Stimulated activated CD8-positive, alpha-beta memory T cell treated with anti-CD3 and anti-CD28 coated beads, Interleukin-4, amount 100 ng/mL, for 4 hours (primary cell): ENCODE measurements around the gene KRTAP22-1.

Source experiments
- DNase-seq, 2 donors: peaks; one replicate each; pipeline ENCODE4 v3.0.0-alpha.2; 2020; ENCODE audit warnings: low read depth in 2 of 2, low spot score in 1 of 2

Gene KRTAP22-1

GRCh38 chr21:30600787-30601186 lies at the start of gene KRTAP22-1:
KRTAP22-1 (plus strand) TSS chr21:30601087.
- no peak for DNase-seq

GRCh38 chr21:30552782-30553181 lies 48.1 kb upstream of the KRTAP22-1 start:
- DNase-seq = no peak

- no peak for DNase-seq
These were observed 45.8 kb upstream of the KRTAP22-1 start for GRCh38 chr21:30555095-30555494.

- DNase-seq = no peak
These were observed 39.5 kb upstream of the KRTAP22-1 start, which contains the start of gene KRTAP19-7 for GRCh38 chr21:30561264-30561895. KRTAP19-7 (minus strand) TSS chr21:30561314; CDS start chr21:30561289, 25 bp downstream.

- DNase-seq = no peak
These were observed 38.9 kb upstream of the KRTAP22-1 start for GRCh38 chr21:30561957-30562356.

- DNase-seq = no peak
These were observed 37.8 kb upstream of the KRTAP22-1 start for GRCh38 chr21:30563072-30563471.

GRCh38 chr21:30563630-30564029 lies 37.3 kb upstream of the KRTAP22-1 start:
- DNase-seq = no peak

GRCh38 chr21:30567617-30568016 lies 33.3 kb upstream of the KRTAP22-1 start:
- DNase-seq = no peak

GRCh38 chr21:30577766-30578165 lies 23.1 kb upstream of the KRTAP22-1 start:
- no peak for DNase-seq

GRCh38 chr21:30579346-30579745 lies 21.5 kb upstream of the KRTAP22-1 start:
- DNase-seq = no peak

GRCh38 chr21:30580132-30580531 lies 20.8 kb upstream of the KRTAP22-1 start:
- DNase-seq = no peak

- DNase-seq = no peak
These were observed 18.0 kb upstream of the KRTAP22-1 start for GRCh38 chr21:30582870-30583269.

GRCh38 chr21:30590297-30590696 lies 10.6 kb upstream of the KRTAP22-1 start, which contains the start of gene KRTAP22-2:
KRTAP22-2 (minus strand) TSS chr21:30590397.
- no peak for DNase-seq

- DNase-seq = no peak
These were observed 8.7 kb upstream of the KRTAP22-1 start, which contains the start of gene KRTAP6-3 for GRCh38 chr21:30592140-30592539. KRTAP6-3 (plus strand) TSS chr21:30592440; CDS start chr21:30592446, 6 bp downstream.

- DNase-seq = no peak
These were observed 2.1 kb upstream of the KRTAP22-1 start, which contains the start of gene KRTAP6-2 for GRCh38 chr21:30598802-30599201. KRTAP6-2 (minus strand) TSS chr21:30598902; CDS start chr21:30598874, 28 bp downstream.

- DNase-seq = no peak
These were observed 5.1 kb downstream of the KRTAP22-1 start for GRCh38 chr21:30605968-30606367.

- DNase-seq = no peak
These were observed 11.2 kb downstream of the KRTAP22-1 start for GRCh38 chr21:30612132-30612531.

GRCh38 chr21:30613836-30614235 lies 12.9 kb downstream of the KRTAP22-1 start, which contains the start of gene KRTAP6-1:
KRTAP6-1 (minus strand) TSS chr21:30613930; CDS start chr21:30613904, 26 bp downstream.
- DNase-seq = no peak

GRCh38 chr21:30615199-30615598 lies 14.3 kb downstream of the KRTAP22-1 start:
- no peak for DNase-seq

GRCh38 chr21:30616125-30616524 lies 15.2 kb downstream of the KRTAP22-1 start, which contains the start of gene KRTAP20-1:
KRTAP20-1 (plus strand) TSS chr21:30616425; CDS start chr21:30616455, 30 bp downstream.
- DNase-seq = no peak

- DNase-seq = no peak
These were observed 19.2 kb downstream of the KRTAP22-1 start for GRCh38 chr21:30620080-30620479.

- DNase-seq = no peak
These were observed 19.6 kb downstream of the KRTAP22-1 start, which contains the start of gene KRTAP20-4 for GRCh38 chr21:30620522-30620921. KRTAP20-4 (plus strand) TSS chr21:30620627.

GRCh38 chr21:30623362-30623761 lies 22.5 kb downstream of the KRTAP22-1 start:
- DNase-seq = no peak
